CD4-positive, alpha-beta T cell treated with Interleukin-15 for 4 hours (primary cell): ENCODE measurements around the gene KMT2C.
"Not testable (repeated sequence)": the region's sequence is repeated elsewhere in the genome, so short reads cannot be mapped to it uniquely, and the experiment has no call there.

Experiments
- DNase-seq: peaks from one replicate; pipeline ENCODE4 v3.0.0-alpha.2; 2020; ENCODE audit warnings: low spot score

The KMT2C gene

GRCh38 chr7:152307902-152308301, 127.9 kb downstream of the KMT2C start:
- DNase-seq: no peak

- DNase-seq: not testable (repeated sequence)
Measured at GRCh38 chr7:152299542-152300143, 136.2 kb downstream of the KMT2C start.

GRCh38 chr7:152292897-152293296, 142.9 kb downstream of the KMT2C start:
- DNase-seq: no peak

- DNase-seq: not testable (repeated sequence)
Measured at GRCh38 chr7:152286972-152287371, 148.8 kb downstream of the KMT2C start.

- DNase-seq: not testable (repeated sequence)
Measured at GRCh38 chr7:152286219-152286618, 149.6 kb downstream of the KMT2C start.

GRCh38 chr7:152284998-152285397, 150.8 kb downstream of the KMT2C start:
- DNase-seq: not testable (repeated sequence)

- DNase-seq: not testable (repeated sequence)
Measured at GRCh38 chr7:152277687-152278086, 158.1 kb downstream of the KMT2C start.

GRCh38 chr7:152270427-152270826, 165.4 kb downstream of the KMT2C start:
- not testable (repeated sequence) for DNase-seq

- not testable (repeated sequence) for DNase-seq
Measured at GRCh38 chr7:152266859-152267258, 168.9 kb downstream of the KMT2C start.

GRCh38 chr7:152264915-152265314, 170.9 kb downstream of the KMT2C start:
- not testable (repeated sequence) for DNase-seq

GRCh38 chr7:152262146-152262545, 173.7 kb downstream of the KMT2C start:
- not testable (repeated sequence) for DNase-seq

- DNase-seq: not testable (repeated sequence)
Measured at GRCh38 chr7:152259645-152260044, 176.2 kb downstream of the KMT2C start.

- DNase-seq: not testable (repeated sequence)
Measured at GRCh38 chr7:152247851-152248250, 188.0 kb downstream of the KMT2C start.

GRCh38 chr7:152245417-152245816, 190.4 kb downstream of the KMT2C start:
- DNase-seq: not testable (repeated sequence)

- not testable (repeated sequence) for DNase-seq
Measured at GRCh38 chr7:152243464-152243863, 192.3 kb downstream of the KMT2C start.

GRCh38 chr7:152241301-152241700, 194.5 kb downstream of the KMT2C start:
- DNase-seq: not testable (repeated sequence)

- not testable (repeated sequence) for DNase-seq
Measured at GRCh38 chr7:152236306-152236705, 199.5 kb downstream of the KMT2C start.

- not testable (repeated sequence) for DNase-seq
Measured at GRCh38 chr7:152234421-152234820, 201.4 kb downstream of the KMT2C start.

GRCh38 chr7:152231089-152231488, 204.7 kb downstream of the KMT2C start:
- DNase-seq: no peak

GRCh38 chr7:152219556-152219955, 216.2 kb downstream of the KMT2C start:
- not testable (repeated sequence) for DNase-seq

- DNase-seq: not testable (repeated sequence)
Measured at GRCh38 chr7:152208766-152209165, 227.0 kb downstream of the KMT2C start.

- not testable (repeated sequence) for DNase-seq
Measured at GRCh38 chr7:152204417-152204816, 231.4 kb downstream of the KMT2C start.

GRCh38 chr7:152203095-152203494, 232.7 kb downstream of the KMT2C start:
- DNase-seq: no peak

GRCh38 chr7:152202056-152202455, 233.7 kb downstream of the KMT2C start:
- no peak for DNase-seq
